OCI-LY7 (cell line): Measurements from ENCODE around the gene TM9SF4.

Experiments used
- EZH2phosphoT487 ChIP-seq: fragments of 200-600 bp; sonication (generic); IDR thresholded peaks from 2 replicates; pipeline ENCODE4 v1.6.1; 2018; ENCODE audit warnings: low read depth, borderline replicate concordance, mild to moderate bottlenecking, mixed run types, antibody characterized with exemption, low read length, moderate library complexity, mixed read lengths
- TF ChIP-seq, protein P1 (sequence below): fragments of 200-600 bp; sonication (generic); conservative IDR thresholded peaks from 2 replicates; pipeline ENCODE4 v1.5.1; 2014; ENCODE audit warnings: mild to moderate bottlenecking, antibody characterized with exemption, low read length, moderate library complexity, mixed read lengths

DNA sequence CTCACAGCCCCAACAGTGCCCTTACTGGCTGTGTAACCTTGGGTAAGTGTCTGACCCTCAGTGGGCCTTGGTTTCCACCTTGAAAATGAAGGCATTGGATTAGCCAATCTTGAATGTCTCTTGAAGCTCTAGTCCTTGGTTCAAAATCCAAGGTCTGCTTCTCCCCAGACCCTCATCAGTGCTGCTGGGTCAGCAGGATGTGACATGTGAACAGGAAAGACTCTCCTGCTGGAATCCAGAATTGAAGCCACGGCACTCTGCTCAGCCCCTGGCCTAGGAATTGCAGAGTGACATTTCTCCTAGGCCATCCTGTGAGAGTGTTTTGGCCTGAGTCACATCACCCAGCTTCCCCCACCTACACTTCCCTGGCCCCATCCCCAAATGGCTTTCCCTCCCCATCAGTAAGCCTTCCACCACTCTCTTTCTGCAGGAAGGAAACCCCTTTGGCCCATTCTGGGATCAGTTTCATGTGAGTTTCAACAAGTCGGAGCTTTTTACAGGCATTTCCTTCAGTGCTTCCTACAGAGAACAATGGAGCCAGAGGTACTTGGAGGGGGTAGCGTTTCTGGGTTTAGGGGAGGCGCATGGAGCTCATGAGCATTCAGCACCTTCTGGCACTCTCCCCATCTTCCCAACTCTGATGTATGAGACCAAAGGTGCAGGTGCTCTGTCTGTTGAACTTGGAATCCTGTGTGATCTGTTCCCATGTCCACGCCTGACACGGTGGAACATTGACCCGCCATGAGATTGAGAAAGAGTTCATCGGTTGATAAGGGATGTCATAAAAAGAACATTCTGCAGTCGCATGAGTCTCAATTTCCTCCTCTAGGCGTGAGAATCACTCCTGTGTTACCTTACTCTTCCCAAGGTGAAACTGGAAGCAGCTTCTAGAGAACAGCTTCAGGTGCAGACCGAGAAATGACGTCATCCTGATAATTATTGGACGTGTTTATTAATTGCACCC is 106.9 kb downstream of the TM9SF4 start:
- TF ChIP-seq, protein P1, sequence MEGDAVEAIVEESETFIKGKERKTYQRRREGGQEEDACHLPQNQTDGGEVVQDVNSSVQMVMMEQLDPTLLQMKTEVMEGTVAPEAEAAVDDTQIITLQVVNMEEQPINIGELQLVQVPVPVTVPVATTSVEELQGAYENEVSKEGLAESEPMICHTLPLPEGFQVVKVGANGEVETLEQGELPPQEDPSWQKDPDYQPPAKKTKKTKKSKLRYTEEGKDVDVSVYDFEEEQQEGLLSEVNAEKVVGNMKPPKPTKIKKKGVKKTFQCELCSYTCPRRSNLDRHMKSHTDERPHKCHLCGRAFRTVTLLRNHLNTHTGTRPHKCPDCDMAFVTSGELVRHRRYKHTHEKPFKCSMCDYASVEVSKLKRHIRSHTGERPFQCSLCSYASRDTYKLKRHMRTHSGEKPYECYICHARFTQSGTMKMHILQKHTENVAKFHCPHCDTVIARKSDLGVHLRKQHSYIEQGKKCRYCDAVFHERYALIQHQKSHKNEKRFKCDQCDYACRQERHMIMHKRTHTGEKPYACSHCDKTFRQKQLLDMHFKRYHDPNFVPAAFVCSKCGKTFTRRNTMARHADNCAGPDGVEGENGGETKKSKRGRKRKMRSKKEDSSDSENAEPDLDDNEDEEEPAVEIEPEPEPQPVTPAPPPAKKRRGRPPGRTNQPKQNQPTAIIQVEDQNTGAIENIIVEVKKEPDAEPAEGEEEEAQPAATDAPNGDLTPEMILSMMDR, result no peak
- TF ChIP-seq EZH2phosphoT487, result no peak
